ENCODE data around the gene RNF182. TPM values are rescaled to one million over a fixed set of nuclear protein-coding genes. Genes with fewer than 3 reads are reported as not detected.
"Not testable (repeated sequence)": the region's sequence is repeated elsewhere in the genome, so short reads cannot be mapped to it uniquely, and the experiment has no call there.

Gene RNF182
- total RNA-seq, 2 experiments from 2014 or later: not detected

GRCh38 chr6:13934721-13935120 is 10.0 kb downstream of the RNF182 start:
- H3K27me3 Mint-ChIP-seq: peaks cover 15% of the 10 kb centered on the region
- CTCF ChIA-PET: no interaction called here

GRCh38 chr6:13935190-13935880 is 10.6 kb downstream of the RNF182 start:
- TF ChIP-seq, protein P1, sequence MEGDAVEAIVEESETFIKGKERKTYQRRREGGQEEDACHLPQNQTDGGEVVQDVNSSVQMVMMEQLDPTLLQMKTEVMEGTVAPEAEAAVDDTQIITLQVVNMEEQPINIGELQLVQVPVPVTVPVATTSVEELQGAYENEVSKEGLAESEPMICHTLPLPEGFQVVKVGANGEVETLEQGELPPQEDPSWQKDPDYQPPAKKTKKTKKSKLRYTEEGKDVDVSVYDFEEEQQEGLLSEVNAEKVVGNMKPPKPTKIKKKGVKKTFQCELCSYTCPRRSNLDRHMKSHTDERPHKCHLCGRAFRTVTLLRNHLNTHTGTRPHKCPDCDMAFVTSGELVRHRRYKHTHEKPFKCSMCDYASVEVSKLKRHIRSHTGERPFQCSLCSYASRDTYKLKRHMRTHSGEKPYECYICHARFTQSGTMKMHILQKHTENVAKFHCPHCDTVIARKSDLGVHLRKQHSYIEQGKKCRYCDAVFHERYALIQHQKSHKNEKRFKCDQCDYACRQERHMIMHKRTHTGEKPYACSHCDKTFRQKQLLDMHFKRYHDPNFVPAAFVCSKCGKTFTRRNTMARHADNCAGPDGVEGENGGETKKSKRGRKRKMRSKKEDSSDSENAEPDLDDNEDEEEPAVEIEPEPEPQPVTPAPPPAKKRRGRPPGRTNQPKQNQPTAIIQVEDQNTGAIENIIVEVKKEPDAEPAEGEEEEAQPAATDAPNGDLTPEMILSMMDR (IDR thresholded peaks at IDR 0.05): no peak
- ChIA-PET CTCF (interaction anchor here (1.0 kb wide), 1 partner anchor 106 kb away, joined by 3 read pairs; no protein-coding TSS in a partner anchor), POLR2A (no interaction called here)
- DNase-seq: no peak
- Mint-ChIP-seq H3K4me3 (no peak overlapping the region), H3K9me3 (no peaks in the 10 kb centered on the region), H3K4me1 (ENCODE audit: low read depth) (peaks cover 4% of the 10 kb centered on the region), H3K27me3 (peaks cover 15% of the 10 kb centered on the region), H3K27ac (no peak overlapping the region), H3K36me3 (ENCODE audit: low read depth) (no peaks in the 10 kb centered on the region)
- intact Hi-C loops (cut with micrococcal nuclease): no loop called here
- ATAC-seq: no peak

More at GRCh38 chr6:13934721-13935120, 10.0 kb downstream of the RNF182 start:
- no peaks in the 10 kb centered on the region for H3K36me3 Mint-ChIP-seq (ENCODE audit: low read depth)
- ATAC-seq (no peak), DNase-seq (no peak)
- intact Hi-C loops (cut with micrococcal nuclease): no loop called here
- POLR2A ChIA-PET: no interaction called here
- H3K4me1 Mint-ChIP-seq (ENCODE audit: low read depth): peaks cover 4% of the 10 kb centered on the region
- no peak overlapping the region for H3K27ac Mint-ChIP-seq
- no peaks in the 10 kb centered on the region for H3K9me3 Mint-ChIP-seq
- TF ChIP-seq, protein P1 (IDR thresholded peaks at IDR 0.05): no peak
- H3K4me3 Mint-ChIP-seq: no peak overlapping the region

DNA sequence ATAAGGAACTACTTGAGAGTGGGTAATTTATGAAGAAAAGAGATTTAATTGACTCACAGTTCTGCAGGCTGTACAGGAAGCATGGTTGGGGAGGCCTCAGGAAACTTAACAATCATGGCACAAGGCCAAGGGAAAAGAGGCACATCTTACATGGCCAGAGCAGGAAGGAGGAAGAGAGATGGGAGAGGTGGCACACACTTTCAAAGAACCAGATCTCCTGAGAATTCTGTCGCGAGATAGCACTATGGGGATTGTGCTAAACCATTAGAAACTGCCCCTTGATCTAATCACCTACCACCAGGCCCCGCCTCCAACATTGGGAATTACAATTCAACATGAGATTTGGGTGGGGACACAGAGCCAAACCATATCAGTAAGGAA is 11.1 kb downstream of the RNF182 start:
- H3K27ac Mint-ChIP-seq; DNase-seq; H3K4me3 Mint-ChIP-seq; H3K36me3 Mint-ChIP-seq (ENCODE audit: low read depth); POLR2A ChIA-PET; H3K4me1 Mint-ChIP-seq (ENCODE audit: low read depth); H3K9me3 Mint-ChIP-seq; ATAC-seq; intact Hi-C loops (cut with micrococcal nuclease): not testable (repeated sequence)
- H3K27me3 Mint-ChIP-seq: peaks cover 12% of the 10 kb centered on the region
- CTCF ChIA-PET: interaction anchor here (1.0 kb wide), 1 partner anchor 105 kb away, joined by 3 read pairs; no protein-coding TSS in a partner anchor

DNA sequence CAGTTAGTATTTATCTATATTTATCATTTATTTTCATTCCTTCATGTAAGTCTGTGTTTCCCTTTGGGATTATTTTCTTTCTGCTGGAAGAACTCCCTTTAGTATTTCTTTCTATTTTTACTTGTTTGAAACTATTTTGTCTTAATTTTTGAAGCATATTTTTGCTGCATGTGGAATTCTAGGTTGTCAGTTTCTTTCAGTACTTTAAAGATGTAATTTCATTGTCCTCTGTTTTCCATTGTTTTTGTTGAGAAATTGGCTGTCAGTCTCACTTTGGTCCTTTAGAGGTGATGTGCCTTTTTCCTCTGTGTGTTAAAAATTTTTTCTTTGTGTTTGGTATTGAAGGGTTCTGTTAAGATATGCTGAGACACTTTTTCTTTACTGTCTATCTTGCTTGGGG is 17.1 kb downstream of the RNF182 start:
- Mint-ChIP-seq H3K27me3 (peaks cover 15% of the 10 kb centered on the region), H3K9me3 (peaks cover 3% of the 10 kb centered on the region), H3K4me3 (no peak overlapping the region), H3K36me3 (ENCODE audit: low read depth) (no peaks in the 10 kb centered on the region), H3K27ac (no peak overlapping the region), H3K4me1 (ENCODE audit: low read depth) (no peaks in the 10 kb centered on the region)
- ChIA-PET POLR2A (no interaction called here), CTCF (no interaction called here)
- TF ChIP-seq, protein P1 (IDR thresholded peaks at IDR 0.05): no peak
- DNase-seq (no peak), ATAC-seq (no peak)
- intact Hi-C loops (cut with micrococcal nuclease): loop anchor here (2.0 kb wide), 1 partner anchor 51 kb away; no protein-coding TSS in a partner anchor

- no peak for ATAC-seq
- intact Hi-C loops (cut with micrococcal nuclease): loop anchor here (2.0 kb wide), 1 partner anchor 53 kb away; no protein-coding TSS in a partner anchor
- ChIA-PET POLR2A (interaction anchor here (0.6 kb wide), 2 partner anchors 45 to 65 kb away, joined by 3 read pairs; no protein-coding TSS in a partner anchor), CTCF (interaction anchor here (1.3 kb wide), 1 partner anchor 104 kb away, joined by 3 read pairs; no protein-coding TSS in a partner anchor)
- no peak overlapping the region for H3K4me3 Mint-ChIP-seq
- peaks cover 15% of the 10 kb centered on the region for H3K27me3 Mint-ChIP-seq
- TF ChIP-seq, protein P1 (IDR thresholded peaks at IDR 0.05): no peak
- no peak overlapping the region for H3K27ac Mint-ChIP-seq
- H3K36me3 Mint-ChIP-seq (ENCODE audit: low read depth): no peaks in the 10 kb centered on the region
- peaks cover 9% of the 10 kb centered on the region for H3K9me3 Mint-ChIP-seq
- DNase-seq: no peak
- no peaks in the 10 kb centered on the region for H3K4me1 Mint-ChIP-seq (ENCODE audit: low read depth)
Measured at GRCh38 chr6:13943943-13944342, 19.2 kb downstream of the RNF182 start.
